Kidney (tissue), 14 donors: Measurements from ENCODE around the gene NR3C1. TPM values are rescaled to one million over a fixed set of nuclear protein-coding genes. Genes with fewer than 3 reads are reported as not detected.

ENCODE experiments used
- DNase-seq, 5 donors: peaks; one replicate each; pipeline ENCODE4 v3.0.0-alpha.2; 2013 to 2020
- FAIRE-seq: peaks from 2 replicates; lab custom pipeline; 2012; peaks lifted over from hg19 to GRCh38; lab: Jason Lieb, UNC
- H3K27ac ChIP-seq, 2 donors: one replicate each; pipeline ENCODE4 v1.7.0; 2013; ENCODE audit warnings: low read depth in 2 of 2, low read length in 2 of 2, inconsistent platforms in 1 of 2
- H3K27me3 ChIP-seq: one replicate; pipeline ENCODE4 v1.7.1; 2013; ENCODE audit warnings: low read length, inconsistent platforms; ENCODE audit not compliant: control insufficient read depth, insufficient read depth
- H3K36me3 ChIP-seq, 3 donors: one replicate each; pipeline versions ENCODE4 v1.7.0 to v1.7.1; 2013; ENCODE audit warnings: low read length in 3 of 3, control low read depth in 1 of 3, inconsistent platforms in 1 of 3; ENCODE audit not compliant: insufficient read depth in 3 of 3, control insufficient read depth in 2 of 3
- H3K4me1 ChIP-seq, 3 donors: one replicate each; pipeline versions ENCODE4 v1.7.0 to v1.7.1; 2013; ENCODE audit warnings: low read length in 3 of 3, inconsistent platforms in 1 of 3, low read depth in 1 of 3; ENCODE audit not compliant: control insufficient read depth in 2 of 3, insufficient read depth in 2 of 3
- H3K4me3 ChIP-seq, 3 donors: one replicate each; pipeline versions ENCODE4 v1.7.0 to v1.8.1; 2013; ENCODE audit warnings: low read length in 3 of 3, control low read depth in 1 of 3, inconsistent platforms in 1 of 3
- H3K9ac ChIP-seq, 3 donors: one replicate each; pipeline versions ENCODE4 v1.7.0 to v1.7.1; 2013; ENCODE audit warnings: low read length in 3 of 3, control low read depth in 1 of 3, inconsistent platforms in 1 of 3
- H3K9me3 ChIP-seq, 3 donors: one replicate each; pipeline versions ENCODE4 v1.7.0 to v1.7.1; 2013; ENCODE audit warnings: low read length in 3 of 3, control low read depth in 1 of 3, inconsistent platforms in 1 of 3; ENCODE audit not compliant: control insufficient read depth in 2 of 3, insufficient read depth in 1 of 3
- CTCF ChIP-seq: IDR thresholded peaks from 3 replicates; pipeline ENCODE4 v1.5.1; 2012; ENCODE audit warnings: mild to moderate bottlenecking, moderate library complexity, borderline replicate concordance; ENCODE audit not compliant: insufficient read depth; ENCODE audit errors: extremely low read depth
- intact Hi-C: fragments of 100-400 bp; cut with DNase I; formaldehyde crosslinking; loops from one replicate; pipeline ENCODE4 v1.11.1; 2022
- polyA plus RNA-seq: library from polyadenylated mRNA; stranded (reverse); fragments of 350-450 nt; fragmentation: Illumina TruSeq; extraction: RNeasy Lipid Tissue Mini Kit (QIAGEN cat#74804); gene quantifications from one replicate; pipeline ENCODE4 v1.2.3, GENCODE V29; 2014; ENCODE audit warnings: low read depth, low replicate concordance; ENCODE audit not compliant: insufficient read depth
- total RNA-seq: library from RNA; stranded (reverse); fragmentation: NEBNext Ultra II Directional; extraction: Animal tissue kit (Norgen Biotek cat#: 25700); gene quantifications from one replicate; pipeline ENCODE4 v1.2.1, GENCODE V29; 2021
- donor health status: control.
- donor health status: control.
- donor health status: control.
- donor health status: control.
- donor health status: control.
- donor health status: DM: yes; HTN: yes; CAD: no.
- donor health status: Normal renal cell carcinoma (clear cell type).

NR3C1 gene
- total and polyA plus RNA-seq, 2 donors from 2014 or later, result 23.4 to 69.0 TPM

DNA sequence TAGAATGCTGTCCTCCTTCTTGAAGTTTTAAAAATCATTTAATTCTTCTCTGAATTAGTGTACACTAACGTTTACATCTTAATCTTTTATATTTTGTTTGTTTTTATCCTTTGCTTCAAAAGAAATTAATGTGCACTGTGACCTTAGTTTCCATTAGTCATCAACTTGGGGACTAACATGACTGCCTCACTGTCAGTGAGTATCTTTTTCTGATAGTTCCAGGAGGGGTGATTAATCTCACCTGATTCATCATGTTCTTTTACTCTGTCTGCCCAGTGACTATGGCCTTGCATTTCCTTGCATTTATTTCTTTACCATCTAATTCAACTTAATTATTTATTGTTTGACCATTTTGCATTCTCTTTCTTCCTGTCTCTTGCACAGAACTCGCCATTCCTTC lies 33.4 kb upstream of the NR3C1 start:
- DNase-seq (no peak), FAIRE-seq (no peak)
- Histone ChIP-seq H3K36me3 (no peaks in the 10 kb centered on the region), H3K27me3 (no peaks in the 10 kb centered on the region), H3K4me3 (no peak overlapping the region), H3K9me3 (no peaks in the 10 kb centered on the region), H3K4me1 (peaks cover 0 to 2% (median 0%) of the 10 kb centered on the region in 3 donors), H3K9ac (no peak overlapping the region), H3K27ac (no peak overlapping the region)
- no peak for TF ChIP-seq CTCF
- intact Hi-C loops, result no loop called here

DNA sequence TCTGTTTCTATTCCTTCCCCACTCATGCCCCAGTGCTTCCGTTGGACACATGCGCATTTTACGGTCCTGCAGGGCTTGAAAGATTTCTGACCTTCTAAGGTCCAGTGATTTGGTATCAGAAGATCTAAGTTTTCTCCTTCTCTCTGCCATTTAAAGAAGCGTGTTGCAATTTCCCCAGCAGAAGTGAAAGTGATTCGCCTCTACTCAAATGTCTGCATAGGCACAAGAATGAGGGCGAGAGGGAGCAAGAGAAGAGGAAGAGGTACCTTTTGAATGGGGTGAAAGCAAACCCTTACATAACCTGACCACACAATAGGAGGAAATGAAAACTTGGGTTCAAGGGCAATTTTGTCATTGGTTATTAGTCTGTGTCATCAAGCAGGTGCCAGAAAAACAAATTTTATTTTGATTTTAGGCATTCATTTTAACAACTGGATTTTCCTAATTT lies 31.7 kb upstream of the NR3C1 start:
- H3K4me3 ChIP-seq, result peak overlapping the region in 2 of 3 donors; percentile 61 to 62

DNA sequence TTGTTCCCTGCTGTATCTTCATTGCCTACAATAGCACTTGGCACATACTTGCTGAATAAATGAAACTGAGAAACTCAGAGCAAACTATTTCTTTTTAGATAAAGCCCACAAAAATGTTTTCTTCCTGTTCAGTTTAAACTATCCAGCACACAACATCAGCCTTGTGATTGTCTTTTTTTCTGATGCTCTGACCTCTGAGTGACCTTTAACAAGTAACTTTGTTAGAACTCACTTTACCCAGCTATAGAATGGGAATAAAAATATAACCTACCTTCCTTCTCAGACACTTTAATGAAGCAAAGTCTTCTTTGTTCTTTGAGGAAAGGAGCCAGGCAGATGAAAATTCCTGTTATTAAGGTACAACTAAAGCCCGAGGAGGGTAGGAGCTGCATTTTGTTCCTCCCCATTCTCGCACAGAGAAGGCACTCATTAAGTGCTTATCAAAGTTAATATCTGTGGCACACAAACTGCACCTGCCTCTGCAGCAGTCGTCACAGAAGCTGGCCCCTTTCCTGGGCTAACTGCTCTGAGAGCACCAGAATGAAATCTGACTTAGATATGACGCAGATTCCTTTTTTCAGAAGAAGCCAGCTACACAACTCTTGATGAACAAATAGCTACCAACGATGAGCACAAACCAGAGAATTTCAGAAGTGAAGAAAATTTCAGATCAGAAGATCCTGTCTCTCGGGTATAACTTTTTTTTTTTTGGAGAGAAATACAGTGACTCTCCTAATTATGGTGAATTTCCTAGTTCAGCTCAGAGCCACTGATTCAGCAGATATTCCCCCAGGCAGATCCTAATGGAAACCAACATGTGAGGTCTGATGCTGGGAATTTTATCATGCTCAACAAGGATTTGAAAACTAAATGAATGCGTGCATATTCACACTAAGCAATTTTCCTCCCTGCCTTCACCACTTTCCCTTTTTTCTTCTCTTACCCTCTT lies 31.0 kb upstream of the NR3C1 start:
- DNase-seq (no peak), FAIRE-seq (no peak)
- TF ChIP-seq CTCF, result no peak
- Histone ChIP-seq H3K27ac (peak overlapping the region in 1 of 2 donors; percentile 38), H3K36me3 (no peaks in the 10 kb centered on the region), H3K9me3 (no peaks in the 10 kb centered on the region), H3K4me1 (peaks cover 0 to 2% (median 0%) of the 10 kb centered on the region in 3 donors), H3K9ac (no peak overlapping the region), H3K4me3 (peak overlapping the region in 2 of 3 donors; percentile 61 to 62), H3K27me3 (no peaks in the 10 kb centered on the region)
- intact Hi-C loops, result no loop called here

More for the DNA sequence above, 31.7 kb upstream of the NR3C1 start:
- Histone ChIP-seq H3K27ac (peak overlapping the region in 1 of 2 donors; percentile 38), H3K9me3 (no peaks in the 10 kb centered on the region), H3K27me3 (no peaks in the 10 kb centered on the region), H3K36me3 (no peaks in the 10 kb centered on the region), H3K9ac (no peak overlapping the region), H3K4me1 (peaks cover 0 to 2% (median 0%) of the 10 kb centered on the region in 3 donors)
- DNase-seq (no peak), FAIRE-seq (no peak)
- no peak for TF ChIP-seq CTCF
- intact Hi-C loops, result no loop called here
